CD4-positive, alpha-beta T cell treated with Interferon alpha-2 for 1 hour (primary cell): Measurements from ENCODE around the gene AGPAT3.
"Not testable (repeated sequence)": the region's sequence is repeated elsewhere in the genome, so short reads cannot be mapped to it uniquely, and the experiment has no call there.

Experiments used
- DNase-seq, 2 donors: peaks; one replicate each; pipeline ENCODE4 v3.0.0-alpha.2; 2020 to 2022

The AGPAT3 gene

DNA sequence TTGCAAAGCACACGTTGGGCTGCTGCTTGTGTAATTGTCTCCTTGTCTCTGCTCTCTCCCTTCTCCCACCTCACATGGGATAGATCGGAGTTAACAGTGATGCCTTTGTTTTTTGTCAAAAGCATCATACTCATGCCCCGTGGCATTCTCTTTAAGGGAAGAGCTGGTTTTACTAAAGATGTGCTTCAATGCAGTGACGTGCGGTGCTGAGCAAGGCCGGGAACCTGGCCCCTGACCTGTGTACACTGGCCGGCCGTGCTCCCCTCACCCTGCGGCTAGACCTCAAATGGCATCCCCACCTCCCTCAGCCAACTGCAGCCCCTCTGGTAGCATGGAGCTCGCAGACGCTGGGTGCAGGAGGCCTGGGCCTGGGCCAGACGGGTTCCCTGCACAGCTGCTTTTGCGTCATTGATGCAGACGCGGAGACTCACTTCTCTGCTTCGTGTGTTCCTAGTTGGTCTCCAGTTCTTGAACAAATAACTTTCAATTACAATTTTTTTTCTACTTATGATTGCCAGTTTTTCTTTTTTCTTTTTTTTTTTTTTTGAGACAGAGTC is 19.9 kb downstream of the AGPAT3 start:
- no peak for DNase-seq

DNA sequence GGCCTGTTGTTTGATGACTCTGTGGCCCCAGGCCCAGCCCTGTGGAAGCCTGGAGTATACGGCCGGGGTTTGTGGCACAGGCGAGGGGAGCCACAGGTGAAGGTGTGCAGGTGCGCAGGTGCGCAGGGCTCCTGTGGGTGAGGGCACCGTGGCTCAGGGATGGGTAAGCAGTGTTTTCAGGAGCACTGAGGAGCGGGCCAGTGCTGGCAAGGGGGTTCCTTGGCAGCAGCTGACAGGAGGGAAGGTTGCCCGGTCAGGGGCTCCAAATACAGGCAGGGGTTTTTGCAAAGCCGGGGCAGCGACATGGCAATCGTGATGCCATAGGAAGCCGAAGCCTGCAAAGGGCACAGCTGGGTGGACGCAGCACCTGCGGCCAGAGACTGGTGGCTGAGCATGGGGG is 20.7 kb downstream of the AGPAT3 start:
- no peak for DNase-seq

DNA sequence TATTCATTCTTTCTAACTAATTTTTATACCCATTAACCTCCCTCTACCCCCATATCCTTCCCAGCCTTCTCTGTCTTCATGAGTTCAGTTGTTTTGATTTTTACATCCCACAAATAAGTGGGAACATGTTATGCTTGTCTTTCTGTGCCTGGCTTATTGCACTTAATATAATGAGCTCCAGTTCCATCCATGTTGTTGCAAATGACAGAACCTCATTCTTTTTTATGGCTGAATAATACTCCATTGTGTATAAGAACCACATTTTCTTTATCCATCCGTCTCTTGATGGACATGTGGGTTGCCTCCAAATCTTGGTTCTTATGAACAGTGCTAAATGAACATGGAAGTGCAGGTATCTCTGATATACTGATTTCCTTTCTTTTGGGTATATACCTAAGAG is 21.5 kb downstream of the AGPAT3 start:
- no peak for DNase-seq

DNA sequence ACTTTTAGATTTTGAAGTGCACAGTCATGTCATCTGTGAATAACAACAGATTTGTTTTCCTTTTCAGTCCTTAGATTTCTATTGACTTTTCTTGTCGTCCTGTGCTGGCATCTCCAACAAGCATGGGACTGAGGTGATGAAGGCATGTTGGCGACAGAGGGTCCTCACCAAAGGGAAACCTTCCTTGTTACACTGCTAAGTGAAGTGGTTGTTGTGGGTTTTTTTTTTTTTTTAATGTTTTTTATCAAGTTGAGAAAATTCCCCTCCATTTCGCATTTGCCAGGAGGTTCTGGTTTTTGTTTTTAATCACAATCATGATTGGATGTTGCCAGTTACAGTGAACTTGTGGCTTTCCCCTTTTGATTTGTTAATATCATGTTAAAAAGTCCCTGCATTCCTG is 24.0 kb downstream of the AGPAT3 start:
- no peak for DNase-seq

DNA sequence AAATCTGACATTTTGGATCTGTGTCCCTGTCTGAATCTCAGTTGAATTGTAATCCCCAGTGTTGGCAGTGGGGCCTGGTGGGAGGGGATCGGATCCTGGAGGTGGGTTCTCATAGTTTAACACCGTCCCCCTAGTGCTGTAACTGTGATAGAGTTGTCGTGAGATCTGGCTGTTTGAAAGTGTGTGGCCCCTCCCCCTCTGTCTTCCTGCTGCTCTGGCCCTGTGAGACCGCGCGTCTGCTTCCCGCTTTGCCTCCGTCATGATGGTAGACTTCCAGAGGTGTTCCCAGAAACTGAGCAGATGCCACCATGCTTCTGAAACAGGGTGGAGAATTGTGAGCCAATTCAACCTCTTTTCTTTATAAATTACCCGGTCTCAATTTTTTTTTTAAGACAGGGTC is 25.0 kb downstream of the AGPAT3 start:
- no peak for DNase-seq

DNA sequence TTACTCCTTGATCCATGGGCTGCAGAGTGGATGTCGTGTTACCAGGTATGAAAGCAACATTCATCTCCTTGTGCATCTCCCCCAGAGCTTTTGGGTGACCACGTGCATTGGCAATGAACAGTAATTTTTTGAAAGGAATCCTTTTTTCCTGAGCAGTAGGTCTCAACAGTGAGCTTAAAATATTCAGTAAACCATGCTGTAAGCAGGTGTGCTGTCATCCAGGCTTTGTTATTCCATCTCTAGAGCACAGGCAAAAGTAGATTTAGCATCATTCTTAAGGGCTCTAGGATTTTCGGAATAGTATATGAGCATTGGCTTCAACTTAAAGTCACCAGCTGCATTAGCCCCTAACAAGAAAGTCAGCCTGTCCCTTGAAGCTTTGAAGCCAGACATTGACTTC is 27.3 kb downstream of the AGPAT3 start:
- no peak for DNase-seq

DNA sequence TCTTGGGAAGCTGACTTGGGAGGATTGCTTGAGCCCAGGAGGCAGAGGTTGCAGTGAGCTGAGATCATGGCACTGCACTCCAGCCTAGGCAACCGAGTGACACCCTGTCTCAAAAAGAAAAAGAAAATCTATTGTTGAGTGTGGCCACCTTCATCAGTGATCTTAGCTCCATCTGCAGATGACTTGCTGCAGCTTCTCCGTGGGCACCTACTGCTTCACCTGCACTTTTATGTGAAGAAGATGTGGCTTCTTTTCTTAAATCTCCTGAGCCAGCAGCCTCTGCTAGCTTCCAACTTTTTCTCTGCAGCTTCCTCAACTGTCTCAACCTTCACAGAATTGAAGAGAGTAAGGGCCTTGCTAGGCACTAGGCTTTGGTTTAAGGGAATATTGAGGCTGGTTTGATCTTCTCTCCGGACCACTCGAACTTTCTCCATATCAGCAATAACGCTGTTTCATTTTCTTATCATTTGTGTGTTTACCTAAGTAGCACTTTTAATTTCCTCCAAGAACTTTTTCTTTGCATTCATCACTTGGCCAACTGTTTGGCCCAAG is 28.0 kb downstream of the AGPAT3 start:
- DNase-seq = peak in 1 of 2 donors; percentile 11

DNA sequence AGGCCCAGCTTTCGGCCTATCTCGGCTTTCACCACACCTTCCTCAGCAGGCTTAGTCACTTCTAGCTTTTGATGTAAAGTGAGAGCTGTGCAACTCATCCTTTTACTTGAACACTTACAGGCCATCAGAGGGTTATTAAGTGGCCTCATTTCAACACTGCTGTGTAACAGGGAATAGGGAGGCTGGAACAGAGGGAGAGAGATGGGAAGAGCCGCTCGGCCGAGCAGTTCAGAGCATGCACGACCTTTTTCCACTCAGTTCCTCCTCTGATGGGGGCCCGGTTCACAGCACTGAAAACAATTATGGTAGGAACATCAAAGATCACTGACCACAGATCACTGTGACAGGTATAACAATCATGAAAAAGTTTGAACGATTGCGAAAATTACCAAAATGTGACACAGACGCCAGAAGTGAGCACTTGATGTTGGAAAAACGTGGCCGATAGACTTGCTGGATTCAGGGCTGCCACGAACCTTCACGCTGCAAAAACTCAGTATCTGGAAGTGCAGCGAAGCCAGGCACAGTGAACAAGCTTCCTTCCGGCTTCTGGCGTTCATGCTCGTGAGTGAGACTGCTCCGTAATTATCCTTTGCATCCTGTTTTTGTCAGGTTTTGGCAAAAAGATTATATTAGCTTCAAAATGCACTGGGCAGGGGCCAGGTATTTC is 28.6 kb downstream of the AGPAT3 start:
- peak in 1 of 2 donors; percentile 20 for DNase-seq

DNA sequence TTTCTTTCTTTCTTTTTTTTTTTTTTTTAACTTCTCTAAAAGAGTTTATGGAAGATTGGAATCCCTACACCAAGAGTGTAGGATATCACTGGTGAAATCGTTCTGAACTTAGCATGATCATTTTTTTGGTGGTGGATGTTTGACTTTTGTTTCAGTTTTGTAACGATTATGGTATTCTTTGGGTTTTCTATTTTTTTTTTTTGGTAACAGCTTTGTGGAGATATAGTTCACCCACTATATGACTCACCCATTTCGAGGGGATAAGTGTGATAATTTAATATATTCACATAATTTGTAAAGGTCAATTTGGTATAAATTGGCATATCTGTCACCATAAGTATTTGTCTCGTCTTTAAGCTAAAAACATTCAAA is 29.2 kb downstream of the AGPAT3 start:
- no peak for DNase-seq

DNA sequence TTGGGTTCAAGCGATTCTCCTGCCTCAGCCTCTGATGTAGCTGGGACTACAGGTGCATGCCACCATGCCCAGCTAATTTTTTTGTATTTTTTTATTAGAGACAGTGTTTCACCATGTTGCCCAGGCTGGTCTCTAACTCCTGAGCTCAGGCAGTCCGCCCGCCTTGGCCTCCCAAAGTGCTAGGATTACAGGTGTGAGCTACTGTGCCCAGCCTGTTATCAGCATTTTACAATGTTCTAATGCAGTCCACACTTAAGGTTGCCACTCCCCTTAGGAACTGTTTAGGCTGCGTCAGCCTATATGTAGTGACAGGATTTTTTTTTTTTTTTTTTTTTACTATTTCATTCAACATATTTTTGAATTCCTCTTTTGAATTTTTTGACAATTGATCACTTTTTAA is 30.2 kb downstream of the AGPAT3 start:
- DNase-seq = no peak

DNA sequence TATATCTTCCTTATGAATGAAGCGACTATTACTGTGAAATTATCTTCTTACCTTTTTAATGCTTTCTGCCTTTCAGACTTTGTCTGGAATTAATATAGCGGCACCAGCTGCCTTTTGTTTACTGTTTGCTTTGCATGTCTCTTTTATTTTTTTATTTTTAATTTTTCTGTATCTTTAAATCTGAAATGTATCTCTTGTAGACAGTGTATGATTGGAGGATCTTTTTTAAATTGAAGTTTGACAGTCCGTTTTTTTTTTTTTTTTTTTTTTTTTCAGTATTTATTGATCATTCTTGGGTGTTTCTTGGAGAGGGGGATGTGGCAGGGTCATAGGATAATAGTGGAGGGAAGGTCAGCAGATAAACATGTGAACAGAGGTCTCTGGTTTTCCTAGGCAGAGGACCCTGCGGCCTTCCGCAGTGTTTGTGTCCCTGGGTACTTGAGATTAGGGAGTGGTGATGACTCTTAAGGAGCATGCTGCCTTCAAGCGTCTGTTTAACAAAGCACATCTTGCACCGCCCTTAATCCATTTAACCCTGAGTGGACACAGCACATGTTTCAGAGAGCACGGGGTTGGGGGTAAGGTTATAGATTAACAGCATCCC is 31.8 kb downstream of the AGPAT3 start:
- DNase-seq = not testable (repeated sequence)

DNA sequence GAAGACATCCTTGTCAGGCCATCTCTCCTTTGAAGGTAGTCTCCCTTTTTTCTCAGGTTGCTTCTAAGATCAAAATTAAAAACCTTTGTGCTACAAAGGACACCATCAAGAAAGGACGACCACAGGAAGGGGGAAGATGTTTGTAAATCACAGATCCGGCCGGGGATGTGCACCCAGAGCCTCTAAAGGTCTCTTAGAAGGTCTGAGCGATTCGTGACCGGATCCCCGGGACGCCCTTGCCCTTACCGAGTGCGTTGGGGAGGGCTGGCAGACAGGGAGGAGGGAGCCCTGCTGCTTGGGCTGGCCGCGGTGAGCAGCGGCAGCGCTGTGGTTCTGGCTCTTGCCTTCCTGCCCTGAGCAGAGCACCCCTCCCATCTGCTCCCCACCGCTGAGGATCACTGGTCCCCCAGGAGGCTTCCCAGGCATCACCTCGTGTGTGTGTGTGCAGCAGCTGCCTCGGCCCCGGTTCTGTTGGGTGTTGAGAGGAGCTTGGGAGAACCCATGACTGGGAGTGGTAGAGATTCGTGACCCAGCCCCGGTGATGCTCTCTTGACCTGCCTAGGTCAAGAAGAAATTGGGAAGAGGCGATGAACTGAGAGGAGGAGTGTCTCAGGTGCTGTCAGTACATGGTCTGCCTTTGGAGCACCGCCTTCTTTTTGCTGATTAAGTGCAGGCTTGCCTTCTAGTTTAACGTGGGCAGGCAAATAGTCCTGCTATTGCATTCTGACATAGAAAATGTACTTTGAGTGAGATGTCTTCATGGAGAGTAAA is 34.5 kb downstream of the AGPAT3 start:
- no peak for DNase-seq

DNA sequence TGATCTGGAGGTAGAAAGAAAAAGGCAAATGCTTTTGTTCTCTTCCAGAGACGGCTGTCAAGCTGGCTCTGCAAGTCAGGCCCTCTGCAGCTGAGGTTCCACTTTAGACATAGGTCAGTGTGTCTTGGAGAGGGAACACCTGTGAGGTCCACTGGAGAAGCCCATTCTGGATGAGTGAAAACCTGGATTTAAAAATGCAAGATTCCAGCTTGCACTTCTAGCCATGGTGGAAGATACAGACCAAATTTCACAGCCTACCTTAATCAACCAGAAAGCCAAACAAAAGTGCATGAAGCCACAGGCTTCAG is 35.0 kb downstream of the AGPAT3 start:
- no peak for DNase-seq

DNA sequence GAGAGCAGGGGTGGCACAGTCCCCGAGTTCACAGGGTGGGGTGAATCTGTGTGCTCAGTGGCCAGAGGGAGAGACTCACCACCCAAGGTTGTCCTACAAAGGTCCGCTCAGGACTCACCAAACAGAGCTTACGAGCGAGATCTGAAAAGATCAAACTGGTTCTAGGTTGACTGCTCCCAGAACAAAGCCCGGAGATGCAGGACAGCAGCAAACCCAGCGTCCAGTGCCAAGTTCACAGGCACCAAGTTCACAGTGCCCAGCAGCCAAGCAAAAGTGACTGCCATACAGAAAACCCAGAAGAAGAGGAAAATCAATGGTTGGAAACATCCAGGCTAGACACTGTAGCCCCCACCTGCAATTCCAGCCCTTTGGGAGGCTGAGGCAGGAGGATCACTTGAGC is 35.7 kb downstream of the AGPAT3 start:
- no peak for DNase-seq

DNA sequence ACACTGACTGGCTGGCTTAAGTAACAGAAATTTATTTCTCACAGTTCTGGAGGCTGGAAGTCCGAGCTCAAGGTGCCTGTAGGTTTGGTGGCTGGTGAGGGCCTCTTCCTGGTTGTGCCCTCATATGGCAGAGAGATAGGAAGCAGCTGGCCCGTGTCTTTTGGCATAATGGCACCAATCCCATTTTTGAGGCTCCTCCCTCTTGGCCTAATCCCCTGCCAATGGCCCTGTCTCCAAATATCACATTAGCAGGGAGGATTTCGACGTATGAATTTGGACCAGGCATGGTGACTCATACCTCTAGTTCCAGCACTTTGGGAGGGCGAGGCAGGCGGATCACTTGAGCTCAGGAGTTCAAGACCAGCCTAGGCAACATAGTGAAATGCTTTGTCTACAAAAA is 37.4 kb downstream of the AGPAT3 start:
- no peak for DNase-seq

DNA sequence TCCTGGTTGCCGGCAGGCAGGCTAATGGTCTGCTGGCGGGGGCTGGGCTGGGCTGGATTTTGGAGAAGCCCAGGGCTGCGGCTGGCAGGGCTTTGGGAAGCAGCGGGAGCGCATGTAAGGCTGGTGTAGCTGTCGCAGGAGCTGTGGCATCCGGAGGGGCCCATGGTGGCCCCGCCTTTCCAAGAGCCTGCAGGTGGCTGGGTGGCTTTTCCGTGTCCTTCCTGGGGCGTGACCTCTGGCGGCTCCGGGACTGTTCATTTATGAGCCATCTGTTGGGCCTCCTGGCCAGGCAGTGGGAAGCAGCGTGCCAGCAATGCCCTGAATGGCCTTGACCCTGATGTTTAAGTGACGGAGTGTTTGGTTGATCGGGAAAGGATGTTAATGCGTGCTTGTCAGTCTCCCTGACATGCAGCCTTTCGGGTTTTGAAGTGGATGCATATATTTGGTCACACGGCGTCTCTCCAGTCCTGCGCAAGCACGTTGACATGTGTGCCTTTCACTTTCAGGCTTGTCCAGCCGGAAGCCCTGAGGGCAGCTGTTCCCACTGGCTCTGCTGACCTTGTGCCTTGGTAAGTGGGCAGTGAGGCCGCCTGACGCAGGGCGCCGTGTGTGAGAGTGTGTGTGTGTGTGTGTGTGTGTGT is 38.5 kb downstream of the AGPAT3 start:
- DNase-seq = no peak

DNA sequence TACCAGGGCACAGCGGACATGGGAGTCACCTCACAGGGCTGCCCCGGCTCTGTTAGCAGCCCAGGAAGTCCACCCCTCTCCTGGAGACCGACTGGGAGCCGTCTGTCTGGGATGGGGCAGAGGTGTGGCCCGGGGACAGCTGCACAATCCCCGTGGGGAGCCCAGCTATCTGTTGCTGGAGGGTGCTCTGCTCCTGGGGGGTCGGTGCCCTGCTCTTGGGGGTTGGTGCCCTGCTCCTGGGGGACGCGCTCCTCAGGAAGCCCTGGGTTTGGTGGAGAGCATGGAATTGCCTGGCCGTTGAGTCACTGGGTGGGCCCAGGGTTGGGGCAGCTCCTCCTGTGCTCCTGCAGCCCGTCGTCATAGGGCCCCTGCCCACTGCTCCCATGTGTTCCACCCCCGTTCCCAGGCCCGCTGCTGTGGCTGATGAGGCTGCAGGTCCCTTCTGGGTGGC is 39.3 kb downstream of the AGPAT3 start:
- no peak for DNase-seq

DNA sequence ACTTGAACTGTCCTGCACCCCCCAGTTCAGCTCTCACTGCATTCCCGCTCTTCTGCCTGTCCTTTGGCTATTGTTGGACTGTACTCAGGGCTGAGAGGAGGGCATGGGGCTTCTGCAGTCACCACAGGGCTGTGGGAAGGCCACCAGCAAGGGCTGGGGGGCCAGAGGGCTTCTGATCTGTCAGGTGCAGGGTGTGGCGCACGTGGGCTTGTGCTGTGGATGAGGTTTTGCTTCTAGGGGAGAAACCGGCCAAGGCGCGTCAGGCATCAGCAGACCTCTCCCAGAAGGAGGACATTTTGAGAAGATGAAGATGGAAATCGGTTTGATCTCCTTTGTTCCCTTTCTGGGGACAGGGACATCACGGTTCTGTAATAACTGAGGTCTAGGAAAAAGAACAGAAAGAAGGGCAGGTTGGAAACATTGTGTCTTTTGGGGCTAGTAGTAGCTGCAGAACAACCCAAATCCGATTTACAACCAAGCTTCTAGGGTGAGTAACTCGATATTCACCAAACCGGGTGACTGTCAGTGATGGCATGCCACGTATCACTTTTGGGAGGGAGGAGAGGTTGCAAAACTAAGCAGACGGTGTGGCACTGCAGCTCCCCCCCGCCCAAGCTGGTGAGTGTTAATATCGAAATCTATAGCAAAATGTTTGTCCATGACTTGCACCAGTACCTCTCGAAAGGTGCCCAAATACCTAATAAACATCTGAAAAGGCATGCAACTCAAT is 40.9 kb downstream of the AGPAT3 start:
- no peak for DNase-seq

DNA sequence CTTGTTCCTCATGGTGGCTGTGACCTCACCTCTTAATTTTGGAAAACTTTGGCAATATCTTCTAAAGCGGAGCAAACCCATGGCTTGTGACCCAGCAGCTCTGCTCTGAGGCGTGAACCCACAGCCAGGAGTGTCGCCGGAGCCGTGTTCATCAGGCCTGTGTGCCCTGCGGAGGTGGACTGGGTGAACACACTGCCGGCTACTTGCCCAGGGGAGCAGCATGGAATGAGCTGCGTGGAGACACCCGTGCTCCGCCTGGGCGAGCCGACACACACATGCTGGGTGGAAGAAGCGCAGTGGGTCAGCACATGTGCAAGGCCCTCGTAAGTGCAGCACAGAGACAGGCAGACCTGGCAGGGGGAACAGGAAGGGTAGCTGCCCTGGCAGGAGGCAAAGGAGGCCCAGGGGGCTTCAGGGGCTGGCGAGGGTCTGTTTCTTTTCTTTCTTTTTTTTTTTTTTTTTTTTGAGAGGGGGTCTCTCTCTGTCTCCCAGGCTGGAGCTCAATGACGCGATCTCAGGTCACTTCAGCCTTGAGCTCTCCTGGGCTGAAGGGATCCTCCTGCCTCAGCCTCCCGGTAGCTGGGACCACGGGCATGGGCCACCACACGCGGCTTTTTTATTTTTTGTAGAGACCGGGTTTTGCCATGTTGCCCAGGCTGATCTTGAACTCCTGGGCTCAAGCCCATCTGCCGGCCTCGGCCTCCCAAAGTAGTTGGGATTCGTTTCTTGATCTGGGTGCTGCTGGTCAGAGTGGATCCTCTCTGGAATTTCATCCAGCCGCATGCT is 41.8 kb downstream of the AGPAT3 start:
- no peak for DNase-seq

DNA sequence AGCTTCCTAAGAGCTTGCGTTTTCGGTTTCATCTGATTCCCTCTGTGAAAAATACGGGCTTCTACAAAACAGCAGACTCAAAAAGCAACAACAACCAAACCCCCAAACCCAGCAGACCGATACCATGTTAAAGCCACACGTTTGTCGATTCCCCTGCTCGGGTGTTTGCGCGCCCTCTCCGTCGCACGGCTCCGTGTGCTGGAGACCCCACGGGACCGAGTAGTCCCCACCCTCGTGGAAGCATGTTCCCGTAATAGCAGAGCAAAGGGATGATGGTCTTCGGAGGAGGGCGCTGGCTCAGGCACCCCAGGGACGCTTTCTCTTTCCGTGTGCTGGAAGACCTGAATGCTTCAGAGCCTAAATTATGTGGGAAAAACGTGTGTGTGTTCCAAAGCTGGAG is 42.7 kb downstream of the AGPAT3 start:
- no peak for DNase-seq

DNA sequence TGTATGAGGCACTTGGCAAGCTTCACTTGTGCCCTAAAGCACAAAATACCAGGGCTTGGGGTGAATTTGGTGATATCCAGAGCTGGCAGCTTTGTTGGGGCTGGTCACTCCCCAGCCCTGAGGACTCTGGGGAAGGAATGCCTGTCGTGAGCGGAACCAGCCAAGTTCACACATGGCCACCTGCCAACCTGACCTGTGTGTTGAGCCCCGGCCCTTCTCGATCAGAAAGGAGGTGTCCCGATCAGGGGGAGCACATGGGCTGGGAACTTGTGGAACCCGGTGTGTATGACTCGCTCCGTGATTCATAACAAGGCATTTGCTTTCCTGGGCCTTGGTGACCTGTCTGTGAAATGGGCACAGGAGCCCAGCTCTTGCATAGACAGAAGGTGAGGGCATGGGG is 43.1 kb downstream of the AGPAT3 start:
- DNase-seq = no peak
